ENCODE data around the gene XPO1. TPM values are rescaled to one million over a fixed set of nuclear protein-coding genes. Genes with fewer than 3 reads are reported as not detected.

Gene XPO1
- total and polyA plus RNA-seq, 2 experiments from 2014 or later: 80.6 to 160 TPM

- Histone ChIP-seq H3K9me3 (ENCODE audit: low read depth) (no peaks in the 10 kb centered on the region), H3K4me1 (ENCODE audit: low read depth) (peaks cover 33% of the 10 kb centered on the region), H3K27me3 (no peaks in the 10 kb centered on the region), H3K36me3 (peaks cover 16% of the 10 kb centered on the region), H3K27ac (peak overlapping the region; percentile 76), H3K4me3 (no peak overlapping the region)
- no peak for DNase-seq (ENCODE audit: low read depth in 1 of 2, low spot score in 1 of 2)
- TF ChIP-seq, protein P1, sequence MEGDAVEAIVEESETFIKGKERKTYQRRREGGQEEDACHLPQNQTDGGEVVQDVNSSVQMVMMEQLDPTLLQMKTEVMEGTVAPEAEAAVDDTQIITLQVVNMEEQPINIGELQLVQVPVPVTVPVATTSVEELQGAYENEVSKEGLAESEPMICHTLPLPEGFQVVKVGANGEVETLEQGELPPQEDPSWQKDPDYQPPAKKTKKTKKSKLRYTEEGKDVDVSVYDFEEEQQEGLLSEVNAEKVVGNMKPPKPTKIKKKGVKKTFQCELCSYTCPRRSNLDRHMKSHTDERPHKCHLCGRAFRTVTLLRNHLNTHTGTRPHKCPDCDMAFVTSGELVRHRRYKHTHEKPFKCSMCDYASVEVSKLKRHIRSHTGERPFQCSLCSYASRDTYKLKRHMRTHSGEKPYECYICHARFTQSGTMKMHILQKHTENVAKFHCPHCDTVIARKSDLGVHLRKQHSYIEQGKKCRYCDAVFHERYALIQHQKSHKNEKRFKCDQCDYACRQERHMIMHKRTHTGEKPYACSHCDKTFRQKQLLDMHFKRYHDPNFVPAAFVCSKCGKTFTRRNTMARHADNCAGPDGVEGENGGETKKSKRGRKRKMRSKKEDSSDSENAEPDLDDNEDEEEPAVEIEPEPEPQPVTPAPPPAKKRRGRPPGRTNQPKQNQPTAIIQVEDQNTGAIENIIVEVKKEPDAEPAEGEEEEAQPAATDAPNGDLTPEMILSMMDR (IDR thresholded peaks at IDR 0.05; ENCODE audit: low read depth, low read length): no peak
Measured at GRCh38 chr2:61530749-61531148, 7.4 kb downstream of the XPO1 start.

- TF ChIP-seq, protein P1 (IDR thresholded peaks at IDR 0.05; ENCODE audit: low read depth, low read length): no peak
- peak; percentile 7 to 16 for DNase-seq (ENCODE audit: low read depth in 1 of 2, low spot score in 1 of 2)
- Histone ChIP-seq H3K4me3 (no peak overlapping the region), H3K27me3 (no peaks in the 10 kb centered on the region), H3K4me1 (ENCODE audit: low read depth) (peaks cover 35% of the 10 kb centered on the region), H3K9me3 (ENCODE audit: low read depth) (no peaks in the 10 kb centered on the region), H3K27ac (peak overlapping the region; percentile 76), H3K36me3 (peaks cover 22% of the 10 kb centered on the region)
Measured at GRCh38 chr2:61529944-61530735, 8.0 kb downstream of the XPO1 start.

- Histone ChIP-seq H3K27ac (peak overlapping the region; percentile 46), H3K36me3 (peaks cover 55% of the 10 kb centered on the region), H3K4me3 (no peak overlapping the region), H3K4me1 (ENCODE audit: low read depth) (peaks cover 3% of the 10 kb centered on the region), H3K27me3 (no peaks in the 10 kb centered on the region), H3K9me3 (ENCODE audit: low read depth) (no peaks in the 10 kb centered on the region)
- TF ChIP-seq, protein P1 (IDR thresholded peaks at IDR 0.05; ENCODE audit: low read depth, low read length): no peak
- DNase-seq (ENCODE audit: low read depth in 1 of 2, low spot score in 1 of 2): no peak
Measured at GRCh38 chr2:61520261-61520660, 17.9 kb downstream of the XPO1 start.

DNA sequence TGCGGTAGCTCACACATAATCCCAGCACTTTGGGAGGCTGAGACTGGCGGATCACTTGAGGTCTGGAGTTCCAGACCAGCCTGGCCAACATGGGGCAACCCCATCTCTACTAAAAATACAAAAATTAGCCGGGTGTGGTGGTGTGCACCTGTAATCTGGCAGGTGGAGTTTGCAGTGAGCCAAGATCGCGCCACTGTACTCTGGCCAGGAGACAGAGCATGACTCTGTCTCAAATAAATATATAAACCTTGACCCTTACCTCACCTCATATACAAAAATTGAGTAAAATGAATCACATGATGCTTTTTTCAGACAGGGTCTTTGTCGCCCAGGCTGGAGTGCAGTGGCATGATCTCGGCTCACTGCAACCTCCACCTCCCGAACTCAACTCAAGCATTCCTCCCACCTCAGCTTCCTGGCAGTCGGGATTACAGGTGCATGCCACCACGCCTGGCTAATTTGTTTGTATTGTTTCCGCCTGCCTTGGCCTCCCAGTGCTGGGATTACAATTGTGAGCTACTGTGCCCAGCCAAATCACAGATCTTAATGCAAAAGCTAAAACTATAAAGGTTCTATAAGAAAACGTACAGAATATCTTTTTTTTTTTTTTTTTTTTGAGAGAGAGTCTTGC is 25.3 kb downstream of the XPO1 start:
- no peaks in the 10 kb centered on the region for H3K4me1 ChIP-seq (ENCODE audit: low read depth)
- H3K27ac ChIP-seq: peak overlapping the region; percentile 54
- no peaks in the 10 kb centered on the region for H3K9me3 ChIP-seq (ENCODE audit: low read depth)
- TF ChIP-seq, protein P1 (IDR thresholded peaks at IDR 0.05; ENCODE audit: low read depth, low read length): no peak
- H3K27me3 ChIP-seq: no peaks in the 10 kb centered on the region
- H3K4me3 ChIP-seq: no peak overlapping the region
- H3K36me3 ChIP-seq: peaks cover 53% of the 10 kb centered on the region
- DNase-seq (ENCODE audit: low read depth in 1 of 2, low spot score in 1 of 2): no peak

DNA sequence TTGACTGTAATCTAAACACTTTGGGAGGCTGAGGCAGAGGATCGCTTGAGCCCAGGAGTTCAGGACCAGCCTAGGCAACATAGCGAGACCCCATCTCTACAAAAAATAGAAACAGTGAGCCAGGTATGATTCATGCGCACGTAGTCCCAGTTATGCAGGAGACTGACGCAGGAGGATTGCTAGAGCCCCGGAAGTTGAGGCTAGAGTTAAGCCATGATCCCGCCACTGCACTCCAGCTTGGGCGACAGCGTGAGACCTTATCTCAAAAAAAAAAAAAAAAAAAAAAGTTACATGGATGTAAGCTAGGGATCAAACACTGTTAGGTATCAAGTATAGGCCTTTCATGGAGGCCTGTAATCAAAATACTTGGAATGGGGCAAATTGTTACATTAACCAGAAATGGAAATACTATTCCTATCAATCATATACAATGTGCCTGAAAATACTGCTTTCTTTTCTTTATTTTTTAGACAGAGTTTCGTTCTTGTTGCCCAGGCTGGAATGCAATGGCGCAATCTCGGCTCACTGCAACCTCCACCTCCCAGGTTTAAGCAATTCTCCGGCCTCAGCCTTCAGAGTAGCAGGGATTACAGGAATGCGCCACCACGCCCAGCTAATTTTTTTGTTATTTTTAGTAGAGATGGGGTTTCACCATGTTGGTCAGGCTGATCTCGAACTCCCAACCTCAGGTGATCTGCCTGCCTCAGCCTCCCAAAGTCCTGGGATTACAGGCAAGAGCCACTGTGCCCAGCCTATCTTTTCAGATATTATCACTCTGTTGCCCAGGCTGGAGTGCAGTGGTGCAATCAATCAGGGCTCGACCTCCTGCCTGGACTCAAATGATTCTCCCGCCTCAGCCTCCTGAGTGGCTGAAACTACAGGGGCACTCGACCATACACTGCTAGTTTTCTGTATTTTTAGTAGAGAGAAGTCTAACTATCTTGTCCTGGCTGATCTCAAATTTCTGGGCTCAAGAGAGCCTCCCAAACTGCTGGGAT is 27.2 kb downstream of the XPO1 start:
- Histone ChIP-seq H3K27ac (peak overlapping the region; percentile 13), H3K27me3 (no peaks in the 10 kb centered on the region), H3K9me3 (ENCODE audit: low read depth) (no peaks in the 10 kb centered on the region), H3K4me3 (no peak overlapping the region), H3K36me3 (peaks cover 40% of the 10 kb centered on the region), H3K4me1 (ENCODE audit: low read depth) (no peaks in the 10 kb centered on the region)
- TF ChIP-seq, protein P1 (IDR thresholded peaks at IDR 0.05; ENCODE audit: low read depth, low read length): no peak
- DNase-seq (ENCODE audit: low read depth in 1 of 2, low spot score in 1 of 2): peak in 1 of 2 donors; percentile 37
